Loucy (cell line): Measurements from ENCODE around the gene ABHD15.

Experiments
- H2AFZ ChIP-seq: fragments of 200-600 bp; sonication (generic); 2 replicates; pipeline ENCODE4 v1.6.0; 2016; ENCODE audit warnings: antibody characterized with exemption, mild to moderate bottlenecking, low read length, moderate library complexity
- H3F3A ChIP-seq: fragments of 200-600 bp; 2 replicates; pipeline ENCODE4 v1.6.0; 2016; ENCODE audit warnings: antibody characterized with exemption, low read depth, mild to moderate bottlenecking
- H3K27me3 ChIP-seq: fragments of 200-600 bp; sonication (generic); 2 replicates; pipeline ENCODE4 v1.6.1; 2014; ENCODE audit warnings: low read length, mild to moderate bottlenecking; ENCODE audit not compliant: insufficient read depth, poor library complexity, severe bottlenecking
- H3K36me3 ChIP-seq: fragments of 200-600 bp; sonication (generic); 2 replicates; pipeline ENCODE4 v1.6.1; 2016; ENCODE audit warnings: low read length; ENCODE audit not compliant: insufficient read depth
- H3K4me1 ChIP-seq: fragments of 200-600 bp; sonication (generic); 2 replicates; pipeline ENCODE4 v1.5.1; 2014; ENCODE audit warnings: low read length, mild to moderate bottlenecking; ENCODE audit not compliant: insufficient read depth, poor library complexity, severe bottlenecking
- H3K4me2 ChIP-seq: fragments of 200-600 bp; sonication (generic); 2 replicates; pipeline ENCODE4 v1.6.0; 2014; ENCODE audit warnings: antibody characterized with exemption, low read length, low read depth, mild to moderate bottlenecking; ENCODE audit not compliant: poor library complexity, severe bottlenecking
- H3K4me3 ChIP-seq: fragments of 200-600 bp; sonication (generic); 2 replicates; pipeline ENCODE4 v1.5.1; 2014; ENCODE audit warnings: low read length, mild to moderate bottlenecking, mixed read lengths; ENCODE audit not compliant: poor library complexity, severe bottlenecking
- H3K79me2 ChIP-seq: fragments of 200-600 bp; sonication (generic); 2 replicates; pipeline ENCODE4 v1.6.1; 2014; ENCODE audit warnings: low read length; ENCODE audit not compliant: insufficient read depth
- H3K9ac ChIP-seq: fragments of 200-600 bp; sonication (generic); 2 replicates; pipeline ENCODE4 v1.6.0; 2014; ENCODE audit warnings: mild to moderate bottlenecking, low read depth, low read length, moderate library complexity; ENCODE audit not compliant: poor library complexity, severe bottlenecking
- H3K9me2 ChIP-seq: fragments of 200-600 bp; sonication (generic); replicated peaks from 2 replicates; pipeline ENCODE4 v1.6.1; 2016; ENCODE audit warnings: low read depth, low read length, mixed read lengths
- H3K9me3 ChIP-seq: fragments of 200-600 bp; sonication (generic); 2 replicates; pipeline ENCODE4 v1.6.1; 2014; ENCODE audit warnings: mild to moderate bottlenecking, antibody characterized with exemption, low read length, low read depth; ENCODE audit not compliant: insufficient read depth
- H4K20me1 ChIP-seq: fragments of 200-600 bp; sonication (generic); 2 replicates; pipeline ENCODE4 v1.6.0; 2014; ENCODE audit warnings: antibody characterized with exemption, low read length, mild to moderate bottlenecking; ENCODE audit not compliant: insufficient read depth, poor library complexity, severe bottlenecking
- EZH2phosphoT487 ChIP-seq: fragments of 200-600 bp; IDR thresholded peaks from 2 replicates; pipeline ENCODE4 v1.6.1; 2018; ENCODE audit warnings: antibody characterized with exemption, mild to moderate bottlenecking, moderate library complexity, borderline replicate concordance
- TF ChIP-seq, protein P1 (sequence below): fragments of 200-600 bp; sonication (generic); conservative IDR thresholded peaks from 2 replicates; pipeline ENCODE4 v1.5.1; 2014; ENCODE audit warnings: mild to moderate bottlenecking, antibody characterized with exemption, low read length

ABHD15 gene

DNA sequence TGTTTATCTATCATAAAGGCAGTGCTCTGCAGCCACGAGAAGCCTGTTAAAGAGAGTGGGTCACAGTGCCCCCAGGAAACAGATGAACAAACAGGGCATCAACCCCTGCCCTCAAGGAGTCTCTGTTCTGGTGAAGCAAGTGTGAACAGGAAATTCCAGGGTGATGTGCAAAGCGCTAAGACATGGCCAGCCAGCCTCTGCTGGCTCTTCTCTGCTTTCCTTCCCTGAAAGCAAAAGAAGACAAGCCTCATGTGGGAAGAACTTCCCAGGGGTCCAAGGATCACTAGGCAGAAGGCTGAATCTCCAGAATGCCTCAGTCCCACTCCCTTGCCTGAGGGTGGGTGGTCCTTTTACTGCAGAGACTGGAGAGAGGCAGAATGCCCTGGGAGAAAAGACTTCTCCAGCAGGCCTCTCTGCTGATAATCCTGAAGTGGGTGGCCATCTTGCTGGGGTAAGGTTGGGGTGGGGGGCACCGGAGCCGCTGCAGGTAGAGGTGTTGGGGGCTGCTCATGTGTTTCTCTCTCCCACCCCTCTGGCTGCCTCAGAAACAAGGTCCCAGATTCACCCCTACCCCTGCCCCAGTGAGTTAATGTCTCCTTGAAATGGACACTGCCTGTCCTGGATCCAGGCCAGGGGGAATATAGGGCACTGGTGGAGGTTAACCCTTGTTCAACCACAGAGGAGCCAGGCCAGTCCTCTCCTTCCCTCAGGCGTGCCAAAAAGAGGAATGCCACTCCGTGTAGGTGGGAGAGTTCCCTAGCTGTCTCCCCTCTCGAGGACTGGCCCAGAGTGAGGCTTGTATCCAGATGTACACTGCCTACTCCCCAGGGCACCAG, 28.5 kb upstream of the ABHD15 start:
- H3K9ac ChIP-seq = no peak overlapping the region
- H3K9me3 ChIP-seq = no peaks in the 10 kb centered on the region
- H3K4me3 ChIP-seq = no peak overlapping the region
- no peaks in the 10 kb centered on the region for H3K9me2 ChIP-seq
- no peaks in the 10 kb centered on the region for H3K36me3 ChIP-seq
- no peaks in the 10 kb centered on the region for H3F3A ChIP-seq
- peaks cover 3% of the 10 kb centered on the region; the same call in 1 of the 2 replicates for H3K79me2 ChIP-seq
- peaks cover 26% of the 10 kb centered on the region for H3K4me1 ChIP-seq
- H4K20me1 ChIP-seq = no peaks in the 10 kb centered on the region
- H3K4me2 ChIP-seq = no peak overlapping the region
- no peaks in the 10 kb centered on the region for H3K27me3 ChIP-seq
- TF ChIP-seq, protein P1, sequence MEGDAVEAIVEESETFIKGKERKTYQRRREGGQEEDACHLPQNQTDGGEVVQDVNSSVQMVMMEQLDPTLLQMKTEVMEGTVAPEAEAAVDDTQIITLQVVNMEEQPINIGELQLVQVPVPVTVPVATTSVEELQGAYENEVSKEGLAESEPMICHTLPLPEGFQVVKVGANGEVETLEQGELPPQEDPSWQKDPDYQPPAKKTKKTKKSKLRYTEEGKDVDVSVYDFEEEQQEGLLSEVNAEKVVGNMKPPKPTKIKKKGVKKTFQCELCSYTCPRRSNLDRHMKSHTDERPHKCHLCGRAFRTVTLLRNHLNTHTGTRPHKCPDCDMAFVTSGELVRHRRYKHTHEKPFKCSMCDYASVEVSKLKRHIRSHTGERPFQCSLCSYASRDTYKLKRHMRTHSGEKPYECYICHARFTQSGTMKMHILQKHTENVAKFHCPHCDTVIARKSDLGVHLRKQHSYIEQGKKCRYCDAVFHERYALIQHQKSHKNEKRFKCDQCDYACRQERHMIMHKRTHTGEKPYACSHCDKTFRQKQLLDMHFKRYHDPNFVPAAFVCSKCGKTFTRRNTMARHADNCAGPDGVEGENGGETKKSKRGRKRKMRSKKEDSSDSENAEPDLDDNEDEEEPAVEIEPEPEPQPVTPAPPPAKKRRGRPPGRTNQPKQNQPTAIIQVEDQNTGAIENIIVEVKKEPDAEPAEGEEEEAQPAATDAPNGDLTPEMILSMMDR = no peak
- TF ChIP-seq EZH2phosphoT487 = no peak
- H2AFZ ChIP-seq = no peak overlapping the region

DNA sequence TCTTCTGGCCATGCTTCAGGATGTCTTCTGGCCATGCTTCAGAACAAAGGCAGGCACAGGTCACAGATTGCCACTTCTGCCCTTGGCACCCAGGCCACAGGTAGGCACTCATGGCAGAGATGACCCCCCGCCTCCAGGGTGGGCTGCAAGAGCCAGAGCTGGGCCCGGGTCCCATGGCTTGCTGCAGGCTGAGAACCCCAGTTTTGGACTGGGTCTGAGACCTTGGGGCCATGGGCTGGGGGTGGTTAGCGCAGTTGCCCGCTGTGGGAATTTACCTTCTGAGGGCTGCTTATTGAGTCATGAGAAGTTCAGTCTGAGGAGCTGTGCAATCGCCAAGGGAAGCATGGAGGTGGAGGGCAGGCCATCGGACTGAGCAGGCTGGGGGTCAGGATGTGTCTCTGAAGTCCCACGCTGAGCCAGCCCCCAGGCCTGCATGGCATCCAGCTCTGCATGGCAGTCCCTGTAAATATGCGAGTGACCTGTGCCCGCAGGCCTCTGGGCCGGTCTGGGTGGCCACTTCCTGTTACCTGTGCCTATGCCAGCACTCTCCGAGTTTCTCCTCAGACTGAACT, 27.8 kb upstream of the ABHD15 start:
- no peaks in the 10 kb centered on the region for H3K9me2 ChIP-seq
- peak overlapping the region; percentile 73 for H3K4me3 ChIP-seq
- peak overlapping the region; percentile 95 for H3K4me2 ChIP-seq
- peaks cover 9% of the 10 kb centered on the region; the same call in 1 of the 2 replicates for H3K79me2 ChIP-seq
- no peaks in the 10 kb centered on the region for H3K27me3 ChIP-seq
- H3K9me3 ChIP-seq = no peaks in the 10 kb centered on the region
- TF ChIP-seq EZH2phosphoT487 = no peak
- TF ChIP-seq, protein P1 = no peak; the same call in 1 of the 2 replicates
- H2AFZ ChIP-seq = no peak overlapping the region
- H3K36me3 ChIP-seq = no peaks in the 10 kb centered on the region
- peaks cover 30% of the 10 kb centered on the region for H3K4me1 ChIP-seq
- H3F3A ChIP-seq = no peaks in the 10 kb centered on the region
- no peak overlapping the region for H3K9ac ChIP-seq
- no peaks in the 10 kb centered on the region for H4K20me1 ChIP-seq

- H3K9me3 ChIP-seq = no peaks in the 10 kb centered on the region
- no peaks in the 10 kb centered on the region for H3K9me2 ChIP-seq
- TF ChIP-seq, protein P1 = peak; percentile 54
- TF ChIP-seq EZH2phosphoT487 = no peak
- H2AFZ ChIP-seq = peak overlapping the region; percentile 41; the same call in 1 of the 2 replicates
- H3K9ac ChIP-seq = no peak overlapping the region
- peak overlapping the region; percentile 73 for H3K4me3 ChIP-seq
- no peaks in the 10 kb centered on the region for H4K20me1 ChIP-seq
- no peaks in the 10 kb centered on the region for H3F3A ChIP-seq
- H3K36me3 ChIP-seq = no peaks in the 10 kb centered on the region
- peaks cover 30% of the 10 kb centered on the region for H3K4me1 ChIP-seq
- H3K79me2 ChIP-seq = peaks cover 10% of the 10 kb centered on the region
- peak overlapping the region; percentile 95 for H3K4me2 ChIP-seq
- H3K27me3 ChIP-seq = no peaks in the 10 kb centered on the region
Observed at GRCh38 chr17:29593591-29594518, 27.0 kb upstream of the ABHD15 start.
